HG02678 (cell line): ENCODE measurements around the gene TMEM178B.
"Not testable (repeated sequence)": the region's sequence is repeated elsewhere in the genome, so short reads cannot be mapped to it uniquely, and the experiment has no call there.

ENCODE experiments used
- ATAC-seq: cut with Tn5 transposase; IDR thresholded peaks from one replicate; pipeline ENCODE4 v1.9.1; 2021; ENCODE audit warnings: mild to moderate bottlenecking, moderate library complexity; ENCODE audit not compliant: unreplicated experiment

Gene TMEM178B

GRCh38 chr7:141300816-141301215 is 227.0 kb downstream of the TMEM178B start:
- ATAC-seq = no peak

GRCh38 chr7:141301544-141301943 is 227.7 kb downstream of the TMEM178B start:
- ATAC-seq = no peak

GRCh38 chr7:141302617-141303016 is 228.8 kb downstream of the TMEM178B start:
- ATAC-seq = no peak

GRCh38 chr7:141304291-141304690 is 230.4 kb downstream of the TMEM178B start:
- ATAC-seq = no peak

GRCh38 chr7:141306081-141306480 is 232.2 kb downstream of the TMEM178B start:
- ATAC-seq = no peak

- ATAC-seq = no peak
These were observed 238.5 kb downstream of the TMEM178B start for GRCh38 chr7:141312395-141312794.

GRCh38 chr7:141312828-141313521 is 239.1 kb downstream of the TMEM178B start:
- ATAC-seq = no peak

GRCh38 chr7:141313896-141314295 is 240.0 kb downstream of the TMEM178B start:
- ATAC-seq = no peak

- ATAC-seq = no peak
These were observed 243.2 kb downstream of the TMEM178B start for GRCh38 chr7:141317033-141317585.

- ATAC-seq = no peak
These were observed 246.4 kb downstream of the TMEM178B start for GRCh38 chr7:141320287-141320686.

- no peak for ATAC-seq
These were observed 248.5 kb downstream of the TMEM178B start for GRCh38 chr7:141322383-141322782.

GRCh38 chr7:141323826-141324225 is 250.0 kb downstream of the TMEM178B start:
- ATAC-seq = no peak

- ATAC-seq = no peak
These were observed 251.0 kb downstream of the TMEM178B start for GRCh38 chr7:141324870-141325269.

- ATAC-seq = no peak
These were observed 251.4 kb downstream of the TMEM178B start for GRCh38 chr7:141325275-141325674.

GRCh38 chr7:141328290-141328689 is 254.4 kb downstream of the TMEM178B start:
- ATAC-seq = no peak

GRCh38 chr7:141330285-141330684 is 256.4 kb downstream of the TMEM178B start:
- not testable (repeated sequence) for ATAC-seq

- no peak for ATAC-seq
These were observed 259.6 kb downstream of the TMEM178B start for GRCh38 chr7:141333459-141333858.

- no peak for ATAC-seq
These were observed 261.3 kb downstream of the TMEM178B start for GRCh38 chr7:141335164-141335563.

- no peak for ATAC-seq
These were observed 265.7 kb downstream of the TMEM178B start for GRCh38 chr7:141339603-141340002.

- no peak for ATAC-seq
These were observed 267.1 kb downstream of the TMEM178B start for GRCh38 chr7:141340991-141341390.

- ATAC-seq = no peak
These were observed 269.0 kb downstream of the TMEM178B start for GRCh38 chr7:141342621-141343408.
